DND-41 (cell line): ENCODE measurements around the gene CDH19.

Experiments
- EZH2 ChIP-seq: IDR thresholded peaks from 3 replicates; pipeline ENCODE4 v1.6.1; 2012; ENCODE audit warnings: borderline replicate concordance, low read depth, mild to moderate bottlenecking, moderate library complexity, low read length, inconsistent platforms; ENCODE audit not compliant: severe bottlenecking
- TF ChIP-seq, protein P1 (sequence below): IDR thresholded peaks from 2 replicates; pipeline ENCODE4 v1.5.1; 2012; ENCODE audit warnings: borderline replicate concordance, low read length, moderate library complexity, mild to moderate bottlenecking; ENCODE audit not compliant: poor library complexity, severe bottlenecking; ENCODE audit errors: extremely low read depth

DNA sequence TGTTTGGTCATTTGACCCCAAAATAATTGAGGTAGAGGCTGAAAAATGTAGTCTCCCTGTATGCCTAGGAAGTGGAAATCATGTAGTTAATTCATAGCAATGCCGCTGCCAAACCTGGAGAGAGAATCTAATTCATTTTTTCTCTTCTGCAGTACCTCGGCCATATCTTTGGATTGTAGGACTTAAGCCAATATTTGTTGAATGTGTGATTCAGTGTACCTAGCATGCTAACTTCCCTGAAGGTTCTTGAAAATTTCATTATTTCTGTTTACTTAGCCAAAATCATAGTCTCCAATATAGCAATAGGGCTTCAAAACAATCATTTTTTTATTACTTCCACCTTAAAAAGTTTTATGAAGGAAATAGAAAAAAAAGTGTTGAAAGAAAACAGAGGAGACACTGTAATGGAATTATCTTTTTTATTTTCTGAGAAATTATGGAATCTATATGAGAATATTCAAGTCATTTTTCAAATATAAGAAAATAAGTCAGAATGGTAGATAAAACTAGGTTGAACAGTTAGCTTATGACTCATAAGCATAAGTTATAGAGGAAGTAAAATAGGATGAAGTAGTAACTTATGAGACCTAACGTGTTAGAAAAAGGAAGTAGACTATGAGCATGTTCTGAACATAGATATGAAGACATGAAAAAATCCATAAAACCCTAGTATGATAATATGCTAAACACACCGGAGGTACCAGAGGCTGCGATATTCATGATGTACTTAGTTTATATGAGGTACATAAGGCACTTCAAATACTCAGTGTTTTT, 35.2 kb upstream of the CDH19 start:
- TF ChIP-seq, protein P1, sequence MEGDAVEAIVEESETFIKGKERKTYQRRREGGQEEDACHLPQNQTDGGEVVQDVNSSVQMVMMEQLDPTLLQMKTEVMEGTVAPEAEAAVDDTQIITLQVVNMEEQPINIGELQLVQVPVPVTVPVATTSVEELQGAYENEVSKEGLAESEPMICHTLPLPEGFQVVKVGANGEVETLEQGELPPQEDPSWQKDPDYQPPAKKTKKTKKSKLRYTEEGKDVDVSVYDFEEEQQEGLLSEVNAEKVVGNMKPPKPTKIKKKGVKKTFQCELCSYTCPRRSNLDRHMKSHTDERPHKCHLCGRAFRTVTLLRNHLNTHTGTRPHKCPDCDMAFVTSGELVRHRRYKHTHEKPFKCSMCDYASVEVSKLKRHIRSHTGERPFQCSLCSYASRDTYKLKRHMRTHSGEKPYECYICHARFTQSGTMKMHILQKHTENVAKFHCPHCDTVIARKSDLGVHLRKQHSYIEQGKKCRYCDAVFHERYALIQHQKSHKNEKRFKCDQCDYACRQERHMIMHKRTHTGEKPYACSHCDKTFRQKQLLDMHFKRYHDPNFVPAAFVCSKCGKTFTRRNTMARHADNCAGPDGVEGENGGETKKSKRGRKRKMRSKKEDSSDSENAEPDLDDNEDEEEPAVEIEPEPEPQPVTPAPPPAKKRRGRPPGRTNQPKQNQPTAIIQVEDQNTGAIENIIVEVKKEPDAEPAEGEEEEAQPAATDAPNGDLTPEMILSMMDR, result no peak
- TF ChIP-seq EZH2, result no peak
